IPS-NIHi11 (cell line): ENCODE results near the gene KDM4B.
"Not testable (repeated sequence)": the region's sequence is repeated elsewhere in the genome, so short reads cannot be mapped to it uniquely, and the experiment has no call there.

Experiments
- DNase-seq: peaks from one replicate; pipeline ENCODE4 v3.0.0; 2012; ENCODE audit warnings: mixed read lengths, low spot score

KDM4B gene

GRCh38 chr19:5173993-5174392, 205.1 kb downstream of the KDM4B start:
- no peak for DNase-seq

- DNase-seq = no peak
Measured at GRCh38 chr19:5177745-5178450, 209.0 kb downstream of the KDM4B start.

- DNase-seq = no peak
Measured at GRCh38 chr19:5178841-5179240, 209.9 kb downstream of the KDM4B start.

GRCh38 chr19:5179256-5179655, 210.3 kb downstream of the KDM4B start:
- DNase-seq = no peak

GRCh38 chr19:5181329-5181728, 212.4 kb downstream of the KDM4B start:
- DNase-seq = no peak

- no peak for DNase-seq
Measured at GRCh38 chr19:5182751-5183150, 213.8 kb downstream of the KDM4B start.

GRCh38 chr19:5183616-5184015, 214.7 kb downstream of the KDM4B start:
- DNase-seq = no peak

- DNase-seq = no peak
Measured at GRCh38 chr19:5184930-5185329, 216.0 kb downstream of the KDM4B start.

- no peak for DNase-seq
Measured at GRCh38 chr19:5186293-5187050, 217.6 kb downstream of the KDM4B start.

- no peak for DNase-seq
Measured at GRCh38 chr19:5188548-5189317, 219.8 kb downstream of the KDM4B start.

GRCh38 chr19:5189318-5189607, 220.3 kb downstream of the KDM4B start:
- DNase-seq = no peak

GRCh38 chr19:5191091-5191490, 222.2 kb downstream of the KDM4B start:
- no peak for DNase-seq

GRCh38 chr19:5192568-5192967, 223.7 kb downstream of the KDM4B start:
- DNase-seq = no peak

- DNase-seq = peak; percentile 85
Measured at GRCh38 chr19:5193192-5193591, 224.3 kb downstream of the KDM4B start.

- DNase-seq = no peak
Measured at GRCh38 chr19:5194641-5195040, 225.7 kb downstream of the KDM4B start.

- not testable (repeated sequence) for DNase-seq
Measured at GRCh38 chr19:5195587-5195986, 226.7 kb downstream of the KDM4B start.

GRCh38 chr19:5196832-5197231, 227.9 kb downstream of the KDM4B start:
- DNase-seq = no peak

- no peak for DNase-seq
Measured at GRCh38 chr19:5200844-5201243, 231.9 kb downstream of the KDM4B start.

GRCh38 chr19:5202553-5202952, 233.6 kb downstream of the KDM4B start:
- no peak for DNase-seq
